ENCODE data around the gene TXNDC8.

- no peak for TF ChIP-seq YY1 (IDR thresholded peaks at IDR 0.05; ENCODE audit: insufficient read depth, insufficient read length)
- TF ChIP-seq ZNF274 (IDR thresholded peaks at IDR 0.05; ENCODE audit: low read depth, low read length) = no peak
These were observed 55.0 kb downstream of the TXNDC8 start for GRCh38 chr9:110282739-110283081.
